MCF 10A (cell line): ENCODE data around the gene MYO1D. TPM values are rescaled to one million over a fixed set of nuclear protein-coding genes. Genes with fewer than 3 reads are reported as not detected.

Experiments
- BruUV-seq: library from RNA; stranded (reverse); fragments of 400-500 nt; replicated peaks from 2 replicates; lab custom pipeline; 2021; lab: Mats Ljungman, UMichigan
- CTCF ChIA-PET: fragments of 300-600 bp; sonication (Branson Sonifier 250); formaldehyde crosslinking; extraction: SDS; loops from one replicate; lab custom pipeline; 2021; ENCODE audit warnings: antibody characterized with exemption, inconsistent platforms; lab: Yijun Ruan, JAX
- POLR2A ChIA-PET: fragments of 300-600, 350-650 bp; sonication (Branson Sonifier 250); formaldehyde crosslinking; extraction: SDS; loops from one replicate; lab custom pipeline; 2020; ENCODE audit warnings: antibody characterized with exemption, inconsistent platforms; lab: Yijun Ruan, JAX
- DNase-seq: peaks from one replicate; pipeline ENCODE4 v3.0.0-alpha.2; 2018; ENCODE audit not compliant: unreplicated experiment
- H3K27ac Mint-ChIP-seq: one replicate; pipeline ENCODE4 v1.8.0; 2022; ENCODE audit warnings: mild to moderate bottlenecking, low read depth, mixed read lengths; ENCODE audit not compliant: unreplicated experiment
- H3K27me3 Mint-ChIP-seq: one replicate; pipeline ENCODE4 v1.8.0; 2022; ENCODE audit warnings: mixed read lengths; ENCODE audit not compliant: insufficient read depth, unreplicated experiment
- H3K36me3 Mint-ChIP-seq: one replicate; pipeline ENCODE4 v1.8.0; 2022; ENCODE audit warnings: mild to moderate bottlenecking, moderate library complexity, mixed read lengths; ENCODE audit not compliant: insufficient read depth, unreplicated experiment
- H3K4me1 Mint-ChIP-seq: one replicate; pipeline ENCODE4 v1.8.0; 2022; ENCODE audit warnings: mixed read lengths; ENCODE audit not compliant: insufficient read depth, unreplicated experiment
- H3K4me3 Mint-ChIP-seq: one replicate; pipeline ENCODE4 v1.8.0; 2022; ENCODE audit warnings: mild to moderate bottlenecking, moderate library complexity, mixed read lengths; ENCODE audit not compliant: unreplicated experiment
- H3K9me3 Mint-ChIP-seq: one replicate; pipeline ENCODE4 v1.8.0; 2022; ENCODE audit warnings: mixed read lengths; ENCODE audit not compliant: unreplicated experiment
- intact Hi-C: fragments of 100-400 bp; cut with micrococcal nuclease; formaldehyde crosslinking; loops from 2 replicates; pipeline ENCODE4 v1.14.1; 2022
- total RNA-seq: library from RNA; stranded (reverse); gene quantifications from 2 replicates; pipeline ENCODE4 v1.2.3, GENCODE V29; 2022
- TF ChIP-seq, protein P1 (sequence below): fragments of 200-600 bp; IDR thresholded peaks from one replicate; pipeline ENCODE4 v1.8.0; 2022; ENCODE audit warnings: antibody characterized with exemption, mild to moderate bottlenecking; ENCODE audit not compliant: unreplicated experiment

MYO1D gene
- total RNA-seq, 1 experiment from 2014 or later = 30.5 TPM

GRCh38 chr17:32733401-32733800 lies 143.5 kb downstream of the MYO1D start:
- no TSS peak for BruUV-seq
- Mint-ChIP-seq H3K27ac (no peak overlapping the region), H3K9me3 (no peaks in the 10 kb centered on the region), H3K4me1 (no peaks in the 10 kb centered on the region), H3K27me3 (no peaks in the 10 kb centered on the region), H3K4me3 (no peak overlapping the region), H3K36me3 (no peaks in the 10 kb centered on the region)
- intact Hi-C loops = no loop called here
- POLR2A ChIA-PET = interaction anchor here (1.7 kb wide), 1 partner anchor 23 kb away, joined by 4 read pairs; no protein-coding TSS in a partner anchor
- DNase-seq = no peak
- CTCF ChIA-PET = interaction anchor here (0.6 to 2.2 kb wide), 4 partner anchors 21 to 266 kb away, joined by 3 to 9 read pairs (median 4); no protein-coding TSS in a partner anchor
- TF ChIP-seq, protein P1, sequence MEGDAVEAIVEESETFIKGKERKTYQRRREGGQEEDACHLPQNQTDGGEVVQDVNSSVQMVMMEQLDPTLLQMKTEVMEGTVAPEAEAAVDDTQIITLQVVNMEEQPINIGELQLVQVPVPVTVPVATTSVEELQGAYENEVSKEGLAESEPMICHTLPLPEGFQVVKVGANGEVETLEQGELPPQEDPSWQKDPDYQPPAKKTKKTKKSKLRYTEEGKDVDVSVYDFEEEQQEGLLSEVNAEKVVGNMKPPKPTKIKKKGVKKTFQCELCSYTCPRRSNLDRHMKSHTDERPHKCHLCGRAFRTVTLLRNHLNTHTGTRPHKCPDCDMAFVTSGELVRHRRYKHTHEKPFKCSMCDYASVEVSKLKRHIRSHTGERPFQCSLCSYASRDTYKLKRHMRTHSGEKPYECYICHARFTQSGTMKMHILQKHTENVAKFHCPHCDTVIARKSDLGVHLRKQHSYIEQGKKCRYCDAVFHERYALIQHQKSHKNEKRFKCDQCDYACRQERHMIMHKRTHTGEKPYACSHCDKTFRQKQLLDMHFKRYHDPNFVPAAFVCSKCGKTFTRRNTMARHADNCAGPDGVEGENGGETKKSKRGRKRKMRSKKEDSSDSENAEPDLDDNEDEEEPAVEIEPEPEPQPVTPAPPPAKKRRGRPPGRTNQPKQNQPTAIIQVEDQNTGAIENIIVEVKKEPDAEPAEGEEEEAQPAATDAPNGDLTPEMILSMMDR = no peak

DNA sequence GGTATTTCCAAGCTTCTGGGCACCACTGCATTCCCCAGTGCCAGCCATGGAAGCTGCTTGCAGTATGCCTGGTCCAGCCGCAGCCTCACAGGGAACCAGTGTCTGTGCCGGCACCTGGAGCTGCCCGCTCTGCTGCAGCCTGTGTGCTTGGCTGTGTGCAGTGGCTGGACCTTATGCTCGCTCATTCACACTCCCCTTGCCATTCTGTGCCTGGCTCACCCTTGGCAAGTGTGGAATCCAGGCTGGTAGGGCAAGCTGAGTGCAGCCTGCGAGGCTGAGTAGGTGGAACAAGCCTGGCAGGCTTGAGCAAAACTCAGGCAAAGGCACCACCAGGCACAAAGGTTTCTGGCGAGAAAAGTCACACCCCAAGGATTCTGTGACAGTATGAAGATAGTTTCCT lies 144.0 kb downstream of the MYO1D start:
- Mint-ChIP-seq H3K4me1 (no peaks in the 10 kb centered on the region), H3K27ac (no peak overlapping the region), H3K36me3 (no peaks in the 10 kb centered on the region), H3K4me3 (no peak overlapping the region), H3K9me3 (no peaks in the 10 kb centered on the region), H3K27me3 (no peaks in the 10 kb centered on the region)
- ChIA-PET CTCF (interaction anchor here (0.6 to 2.2 kb wide), 6 partner anchors 22 to 266 kb away, joined by 3 to 9 read pairs (median 3); no protein-coding TSS in a partner anchor), POLR2A (interaction anchor here (1.4 to 1.7 kb wide), 2 partner anchors 15 to 24 kb away, joined by 4 read pairs; no protein-coding TSS in a partner anchor)
- BruUV-seq = no TSS peak
- TF ChIP-seq, protein P1 = no peak
- no peak for DNase-seq
- intact Hi-C loops = no loop called here

DNA sequence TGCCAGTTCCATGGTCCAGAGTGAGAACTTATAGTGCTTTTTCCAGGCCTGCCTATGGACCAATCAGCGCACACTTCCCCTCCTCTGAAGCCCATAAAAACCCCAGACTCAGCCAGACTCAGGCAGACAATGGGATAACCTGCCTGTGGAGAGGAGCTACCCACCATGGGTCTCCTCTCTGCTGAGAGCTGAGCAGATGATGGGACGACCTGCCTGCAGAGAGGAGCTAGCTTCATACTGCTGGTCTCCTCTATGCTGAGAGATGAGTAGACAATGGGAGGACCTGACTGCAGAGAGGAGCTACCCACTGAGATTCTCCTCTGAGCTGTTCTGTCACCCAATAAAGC lies 144.7 kb downstream of the MYO1D start:
- peaks cover 4% of the 10 kb centered on the region for H3K36me3 Mint-ChIP-seq
- ChIA-PET CTCF (interaction anchor here (0.9 to 2.2 kb wide), 3 partner anchors 55 to 145 kb away, joined by 3 to 9 read pairs (median 3); no protein-coding TSS in a partner anchor), POLR2A (interaction anchor here (1.4 kb wide), 1 partner anchor 14 kb away, joined by 4 read pairs; no protein-coding TSS in a partner anchor)
- intact Hi-C loops = no loop called here
- TF ChIP-seq, protein P1 = no peak
- BruUV-seq = no TSS peak
- H3K9me3 Mint-ChIP-seq = no peaks in the 10 kb centered on the region
- no peak for DNase-seq
- H3K27ac Mint-ChIP-seq = no peak overlapping the region
- H3K4me3 Mint-ChIP-seq = no peak overlapping the region
- H3K4me1 Mint-ChIP-seq = no peaks in the 10 kb centered on the region
- no peaks in the 10 kb centered on the region for H3K27me3 Mint-ChIP-seq

DNA sequence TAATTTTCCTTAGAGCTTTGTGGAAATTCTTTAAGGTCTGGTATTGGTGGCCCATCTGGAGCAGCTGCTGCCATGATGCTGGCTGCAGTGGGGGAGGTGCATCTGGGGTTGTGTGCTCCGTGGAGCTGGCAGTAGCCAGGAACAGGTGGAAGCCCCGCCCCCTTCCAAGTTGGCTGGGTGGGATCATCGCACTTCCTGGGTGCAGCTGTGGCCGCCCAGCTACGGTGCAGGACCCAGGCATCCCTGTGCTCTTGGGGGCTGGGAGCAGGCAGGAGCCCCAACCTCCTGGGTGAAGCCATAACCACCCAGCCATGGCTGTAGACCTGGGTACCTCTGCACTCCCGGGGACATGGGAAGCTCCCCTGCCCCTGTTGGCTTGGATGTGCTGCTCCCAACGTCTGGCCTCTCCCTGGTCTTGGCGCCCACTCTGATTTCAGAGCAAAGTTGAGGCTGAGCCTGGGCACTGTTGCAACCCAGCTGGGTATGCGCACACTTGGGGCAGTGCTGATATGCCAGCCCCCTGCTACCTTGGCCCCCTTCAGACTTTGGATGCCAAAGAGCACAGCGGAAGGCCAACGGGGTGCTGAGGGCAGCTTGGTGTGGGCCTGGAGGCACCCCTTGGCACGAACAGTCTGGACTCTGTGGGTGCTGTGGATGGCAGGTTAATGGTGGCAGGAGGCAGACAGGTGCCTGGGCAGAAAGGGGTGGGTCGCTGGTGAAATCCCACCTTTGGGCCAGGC lies 145.2 kb downstream of the MYO1D start:
- H3K27me3 Mint-ChIP-seq = no peaks in the 10 kb centered on the region
- H3K36me3 Mint-ChIP-seq = peaks cover 7% of the 10 kb centered on the region
- TF ChIP-seq, protein P1 = no peak
- POLR2A ChIA-PET = interaction anchor here (1.4 kb wide), 1 partner anchor 13 kb away, joined by 4 read pairs; no protein-coding TSS in a partner anchor
- no peak for DNase-seq
- CTCF ChIA-PET = interaction anchor here (0.6 to 0.7 kb wide), 3 partner anchors 61 to 299 kb away, joined by 3 to 4 read pairs (median 4); no protein-coding TSS in a partner anchor
- H3K9me3 Mint-ChIP-seq = no peaks in the 10 kb centered on the region
- BruUV-seq = no TSS peak
- H3K4me3 Mint-ChIP-seq = no peak overlapping the region
- intact Hi-C loops = no loop called here
- no peak overlapping the region for H3K27ac Mint-ChIP-seq
- no peaks in the 10 kb centered on the region for H3K4me1 Mint-ChIP-seq
